GM23338 (cell line): ENCODE results near the gene CNNM1.

Experiments used
- EZH2 ChIP-seq: fragments of 200-600 bp; sonication (generic); IDR thresholded peaks from one replicate; pipeline ENCODE4 v1.8.0; 2017; ENCODE audit warnings: antibody characterized with exemption, mild to moderate bottlenecking, low read depth; ENCODE audit not compliant: unreplicated experiment
- EZH2phosphoT487 ChIP-seq: fragments of 200-600 bp; sonication (generic); IDR thresholded peaks from one replicate; pipeline ENCODE4 v1.8.1; 2018; ENCODE audit warnings: antibody characterized with exemption; ENCODE audit not compliant: unreplicated experiment
- POLR2AphosphoS5 ChIP-seq: IDR thresholded peaks from 2 replicates; pipeline ENCODE4 v1.6.1; 2016; ENCODE audit warnings: antibody characterized with exemption, low read depth
- STAT1 ChIP-seq: IDR thresholded peaks from one replicate; pipeline ENCODE4 v1.6.1; 2016; ENCODE audit warnings: antibody characterized with exemption; ENCODE audit not compliant: unreplicated experiment
- TF ChIP-seq, protein P1 (sequence below), 2 experiments: fragments of 200-600 bp in 1 of 2; sonication (generic) in 1 of 2; conservative IDR thresholded peaks; 2 replicates each; pipeline versions ENCODE4 v1.5.1 to v1.6.1; 2016 to 2017; ENCODE audit warnings: antibody characterized with exemption in 2 of 2, low read depth in 2 of 2, mild to moderate bottlenecking in 2 of 2, moderate library complexity in 1 of 2
- TF ChIP-seq, protein P2 (sequence below): IDR thresholded peaks from one replicate; pipeline ENCODE4 v1.6.1; 2018; ENCODE audit warnings: antibody characterized with exemption; ENCODE audit not compliant: unreplicated experiment

DNA sequence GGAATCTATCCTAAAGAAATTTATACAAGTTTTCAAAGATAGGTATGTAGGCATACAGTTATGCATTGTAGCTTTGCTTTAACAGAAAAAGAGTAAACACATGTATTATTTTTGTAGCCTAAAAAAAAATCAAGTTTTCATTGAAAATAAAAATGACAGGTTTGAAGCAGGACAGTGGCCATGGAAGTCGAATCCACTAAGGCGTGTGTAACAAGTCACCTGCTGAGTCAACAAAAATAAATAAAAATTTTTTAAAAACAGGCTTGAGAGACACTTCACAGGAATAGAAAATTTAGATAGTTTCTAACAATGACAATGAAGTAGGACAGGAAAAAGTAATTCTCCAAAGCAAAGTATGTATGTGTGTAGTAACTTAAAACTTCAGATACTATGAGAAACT lies 109.7 kb downstream of the CNNM1 start:
- TF ChIP-seq, protein P1, sequence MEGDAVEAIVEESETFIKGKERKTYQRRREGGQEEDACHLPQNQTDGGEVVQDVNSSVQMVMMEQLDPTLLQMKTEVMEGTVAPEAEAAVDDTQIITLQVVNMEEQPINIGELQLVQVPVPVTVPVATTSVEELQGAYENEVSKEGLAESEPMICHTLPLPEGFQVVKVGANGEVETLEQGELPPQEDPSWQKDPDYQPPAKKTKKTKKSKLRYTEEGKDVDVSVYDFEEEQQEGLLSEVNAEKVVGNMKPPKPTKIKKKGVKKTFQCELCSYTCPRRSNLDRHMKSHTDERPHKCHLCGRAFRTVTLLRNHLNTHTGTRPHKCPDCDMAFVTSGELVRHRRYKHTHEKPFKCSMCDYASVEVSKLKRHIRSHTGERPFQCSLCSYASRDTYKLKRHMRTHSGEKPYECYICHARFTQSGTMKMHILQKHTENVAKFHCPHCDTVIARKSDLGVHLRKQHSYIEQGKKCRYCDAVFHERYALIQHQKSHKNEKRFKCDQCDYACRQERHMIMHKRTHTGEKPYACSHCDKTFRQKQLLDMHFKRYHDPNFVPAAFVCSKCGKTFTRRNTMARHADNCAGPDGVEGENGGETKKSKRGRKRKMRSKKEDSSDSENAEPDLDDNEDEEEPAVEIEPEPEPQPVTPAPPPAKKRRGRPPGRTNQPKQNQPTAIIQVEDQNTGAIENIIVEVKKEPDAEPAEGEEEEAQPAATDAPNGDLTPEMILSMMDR (conservative IDR thresholded peaks at IDR 0.05; ENCODE audit: low read depth in 2 of 2), result no peak
- TF ChIP-seq EZH2phosphoT487, result no peak
- TF ChIP-seq EZH2, result no peak
- TF ChIP-seq POLR2AphosphoS5, result no peak
- TF ChIP-seq, protein P2, sequence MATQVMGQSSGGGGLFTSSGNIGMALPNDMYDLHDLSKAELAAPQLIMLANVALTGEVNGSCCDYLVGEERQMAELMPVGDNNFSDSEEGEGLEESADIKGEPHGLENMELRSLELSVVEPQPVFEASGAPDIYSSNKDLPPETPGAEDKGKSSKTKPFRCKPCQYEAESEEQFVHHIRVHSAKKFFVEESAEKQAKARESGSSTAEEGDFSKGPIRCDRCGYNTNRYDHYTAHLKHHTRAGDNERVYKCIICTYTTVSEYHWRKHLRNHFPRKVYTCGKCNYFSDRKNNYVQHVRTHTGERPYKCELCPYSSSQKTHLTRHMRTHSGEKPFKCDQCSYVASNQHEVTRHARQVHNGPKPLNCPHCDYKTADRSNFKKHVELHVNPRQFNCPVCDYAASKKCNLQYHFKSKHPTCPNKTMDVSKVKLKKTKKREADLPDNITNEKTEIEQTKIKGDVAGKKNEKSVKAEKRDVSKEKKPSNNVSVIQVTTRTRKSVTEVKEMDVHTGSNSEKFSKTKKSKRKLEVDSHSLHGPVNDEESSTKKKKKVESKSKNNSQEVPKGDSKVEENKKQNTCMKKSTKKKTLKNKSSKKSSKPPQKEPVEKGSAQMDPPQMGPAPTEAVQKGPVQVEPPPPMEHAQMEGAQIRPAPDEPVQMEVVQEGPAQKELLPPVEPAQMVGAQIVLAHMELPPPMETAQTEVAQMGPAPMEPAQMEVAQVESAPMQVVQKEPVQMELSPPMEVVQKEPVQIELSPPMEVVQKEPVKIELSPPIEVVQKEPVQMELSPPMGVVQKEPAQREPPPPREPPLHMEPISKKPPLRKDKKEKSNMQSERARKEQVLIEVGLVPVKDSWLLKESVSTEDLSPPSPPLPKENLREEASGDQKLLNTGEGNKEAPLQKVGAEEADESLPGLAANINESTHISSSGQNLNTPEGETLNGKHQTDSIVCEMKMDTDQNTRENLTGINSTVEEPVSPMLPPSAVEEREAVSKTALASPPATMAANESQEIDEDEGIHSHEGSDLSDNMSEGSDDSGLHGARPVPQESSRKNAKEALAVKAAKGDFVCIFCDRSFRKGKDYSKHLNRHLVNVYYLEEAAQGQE, result no peak
- TF ChIP-seq STAT1, result no peak
